ENCODE results near the gene MYO3B. TPM values are rescaled to one million over a fixed set of nuclear protein-coding genes. Genes with fewer than 3 reads are reported as not detected.
"Not testable (repeated sequence)": the region's sequence is repeated elsewhere in the genome, so short reads cannot be mapped to it uniquely, and the experiment has no call there.

MYO3B gene
- total RNA-seq, 1 experiment from 2014 or later, result not detected

- DNase-seq (ENCODE audit: extremely low read depth, low read depth), result no peak
Measured at GRCh38 chr2:170206805-170207407, 29.0 kb downstream of the MYO3B start.

- DNase-seq (ENCODE audit: extremely low read depth, low read depth), result no peak
Measured at GRCh38 chr2:170207901-170208300, 30.0 kb downstream of the MYO3B start.

GRCh38 chr2:170208967-170209366 is 31.0 kb downstream of the MYO3B start:
- DNase-seq (ENCODE audit: extremely low read depth, low read depth), result no peak

- DNase-seq (ENCODE audit: extremely low read depth, low read depth), result no peak
Measured at GRCh38 chr2:170212625-170213280, 34.8 kb downstream of the MYO3B start.

- DNase-seq (ENCODE audit: extremely low read depth, low read depth), result not testable (repeated sequence)
Measured at GRCh38 chr2:170213281-170213625, 35.3 kb downstream of the MYO3B start.

- DNase-seq (ENCODE audit: extremely low read depth, low read depth), result no peak
Measured at GRCh38 chr2:170213651-170214050, 35.7 kb downstream of the MYO3B start.

- DNase-seq (ENCODE audit: extremely low read depth, low read depth), result no peak
Measured at GRCh38 chr2:170214309-170214948, 36.5 kb downstream of the MYO3B start.

- DNase-seq (ENCODE audit: extremely low read depth, low read depth), result no peak
Measured at GRCh38 chr2:170215021-170215420, 37.1 kb downstream of the MYO3B start.

GRCh38 chr2:170216428-170216827 is 38.5 kb downstream of the MYO3B start:
- DNase-seq (ENCODE audit: extremely low read depth, low read depth), result no peak

GRCh38 chr2:170216981-170217380 is 39.0 kb downstream of the MYO3B start:
- no peak for DNase-seq (ENCODE audit: extremely low read depth, low read depth)

- no peak for DNase-seq (ENCODE audit: extremely low read depth, low read depth)
Measured at GRCh38 chr2:170217778-170218251, 39.9 kb downstream of the MYO3B start.

- DNase-seq (ENCODE audit: extremely low read depth, low read depth), result no peak
Measured at GRCh38 chr2:170218456-170218855, 40.5 kb downstream of the MYO3B start.

- DNase-seq (ENCODE audit: extremely low read depth, low read depth), result no peak
Measured at GRCh38 chr2:170218931-170219330, 41.0 kb downstream of the MYO3B start.

- DNase-seq (ENCODE audit: extremely low read depth, low read depth), result no peak
Measured at GRCh38 chr2:170221317-170222288, 43.7 kb downstream of the MYO3B start.

- no peak for DNase-seq (ENCODE audit: extremely low read depth, low read depth)
Measured at GRCh38 chr2:170222298-170222697, 44.4 kb downstream of the MYO3B start.

GRCh38 chr2:170222842-170223241 is 44.9 kb downstream of the MYO3B start:
- no peak for DNase-seq (ENCODE audit: extremely low read depth, low read depth)

- DNase-seq (ENCODE audit: extremely low read depth, low read depth), result no peak
Measured at GRCh38 chr2:170224692-170225294, 46.8 kb downstream of the MYO3B start.

- DNase-seq (ENCODE audit: extremely low read depth, low read depth), result no peak
Measured at GRCh38 chr2:170226216-170226615, 48.3 kb downstream of the MYO3B start.

- no peak for DNase-seq (ENCODE audit: extremely low read depth, low read depth)
Measured at GRCh38 chr2:170227507-170227947, 49.6 kb downstream of the MYO3B start.

GRCh38 chr2:170227951-170228350 is 50.0 kb downstream of the MYO3B start:
- DNase-seq (ENCODE audit: extremely low read depth, low read depth), result no peak
